Left renal pelvis (tissue), 4 donors: ENCODE results near the gene TBC1D28. TPM values are rescaled to one million over a fixed set of nuclear protein-coding genes. Genes with fewer than 3 reads are reported as not detected.
"Not testable (repeated sequence)": the region's sequence is repeated elsewhere in the genome, so short reads cannot be mapped to it uniquely, and the experiment has no call there.

ENCODE experiments used
- DNase-seq, 4 donors: peaks; one replicate each; pipeline ENCODE4 v3.0.0-alpha.2; 2013; ENCODE audit warnings: low read depth in 4 of 4, low spot score in 3 of 4
- polyA plus RNA-seq, 4 donors: library from polyadenylated mRNA; unstranded; fragments of 120-200 nt; gene quantifications; one replicate each; pipeline ENCODE4 v1.2.1, GENCODE V29; 2013; ENCODE audit not compliant: insufficient read length in 4 of 4

The TBC1D28 gene
- polyA plus RNA-seq = not detected

DNA sequence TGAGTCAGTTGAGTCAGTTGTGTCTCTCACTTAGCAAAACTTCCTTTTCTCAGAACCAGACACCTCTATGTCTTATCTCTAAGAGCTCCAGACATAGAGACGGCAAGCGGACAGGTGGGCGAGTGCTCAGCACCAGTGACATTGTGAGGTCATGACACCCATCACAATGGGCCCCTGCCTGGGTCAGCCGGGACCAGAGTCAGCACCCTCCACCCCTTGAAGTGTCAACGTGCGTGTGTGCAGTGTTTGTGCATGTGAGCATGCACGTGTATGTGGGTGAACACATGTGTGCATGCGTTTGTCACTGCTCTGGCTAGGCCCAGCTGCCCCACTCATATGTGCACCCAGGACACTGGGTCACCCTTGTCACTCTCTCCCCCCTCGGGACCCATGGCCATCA lies at the start of gene TBC1D28:
TBC1D28 (minus strand) TSS at position 101 of the 400 bp plus-strand sequence. CDS start 3,039 bp downstream, outside the sequence.
- not testable (repeated sequence) for DNase-seq

DNA sequence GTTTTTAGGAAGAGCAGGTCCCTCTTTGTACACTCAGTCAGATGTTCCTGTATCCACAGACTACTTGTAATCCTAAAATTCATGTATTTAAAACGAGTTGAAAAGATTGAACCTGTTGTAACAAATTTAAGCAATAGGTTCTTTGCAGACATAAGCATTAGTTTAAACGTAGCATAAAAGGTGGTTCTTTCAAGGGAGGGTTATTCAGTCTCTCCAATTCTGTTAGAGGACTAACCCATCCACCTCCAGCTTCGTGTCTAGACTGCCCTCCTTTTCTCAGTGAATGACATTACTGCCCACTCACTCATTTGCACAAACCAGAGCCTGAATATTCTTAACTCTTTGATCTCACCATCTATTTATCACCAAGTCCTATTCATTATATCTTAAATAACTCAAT lies 38.5 kb upstream of the TBC1D28 start:
- not testable (repeated sequence) for DNase-seq

DNA sequence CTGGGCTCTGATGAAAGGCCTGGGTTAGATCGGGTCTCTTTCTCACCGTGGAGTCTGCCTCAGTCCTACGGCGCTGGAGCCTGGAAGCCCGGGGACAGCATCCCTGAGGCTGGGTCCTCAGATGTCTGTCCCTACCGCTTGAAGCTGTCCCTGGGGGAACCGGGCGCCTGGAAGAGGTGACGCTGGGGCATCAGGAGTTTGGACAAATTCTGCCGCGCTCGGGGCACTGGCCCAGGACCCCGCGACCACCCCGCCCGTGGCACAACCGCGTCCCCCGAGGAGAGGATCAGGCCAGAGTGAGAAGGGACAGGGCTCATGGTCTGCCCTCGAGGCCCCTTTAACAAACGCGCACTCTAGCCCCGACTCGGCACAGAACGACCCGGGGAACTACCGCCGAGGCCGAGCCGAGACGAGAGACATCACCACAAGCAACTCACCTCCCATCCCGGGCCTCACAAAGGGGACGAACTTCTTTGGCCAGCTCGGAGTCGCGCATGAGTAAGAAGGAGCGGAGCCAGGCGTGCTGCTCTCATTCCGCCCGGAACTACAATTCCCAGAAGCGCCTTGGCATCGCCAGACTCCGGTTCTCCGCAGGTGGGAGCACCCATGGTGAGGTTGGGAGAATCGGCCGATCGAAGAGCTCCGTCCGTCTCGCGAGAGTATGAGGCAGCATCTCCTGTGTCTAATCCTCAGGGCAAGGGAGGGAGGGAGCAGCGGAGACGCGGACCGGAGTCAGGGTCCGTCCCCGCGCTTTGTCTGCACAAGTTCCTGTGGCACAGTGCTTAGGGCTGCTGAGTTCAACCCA lies 37.8 kb upstream of the TBC1D28 start, which contains the start of gene FOXO3B:
FOXO3B (minus strand) TSS at position 548 of the 805 bp plus-strand sequence. CDS start 663 bp downstream, outside the sequence.
- peak; percentile 62 to 90 (median 64) for DNase-seq

DNA sequence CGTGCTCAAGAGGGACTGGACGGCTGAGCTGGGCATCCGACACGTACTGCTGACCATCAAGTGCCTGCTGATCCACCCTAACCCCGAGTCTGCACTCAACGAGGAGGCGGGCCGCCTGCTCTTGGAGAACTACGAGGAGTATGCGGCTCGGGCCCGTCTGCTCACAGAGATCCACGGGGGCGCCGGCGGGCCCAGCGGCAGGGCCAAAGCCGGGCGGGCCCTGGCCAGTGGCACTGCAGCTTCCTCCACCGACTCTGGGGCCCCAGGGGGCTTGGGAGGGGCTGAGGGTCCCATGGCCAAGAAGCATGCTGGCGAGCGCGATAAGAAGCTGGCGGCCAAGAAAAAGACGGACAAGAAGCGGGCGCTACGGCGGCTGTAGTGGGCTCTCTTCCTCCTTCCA lies 33.2 kb upstream of the TBC1D28 start:
- DNase-seq = not testable (repeated sequence)

DNA sequence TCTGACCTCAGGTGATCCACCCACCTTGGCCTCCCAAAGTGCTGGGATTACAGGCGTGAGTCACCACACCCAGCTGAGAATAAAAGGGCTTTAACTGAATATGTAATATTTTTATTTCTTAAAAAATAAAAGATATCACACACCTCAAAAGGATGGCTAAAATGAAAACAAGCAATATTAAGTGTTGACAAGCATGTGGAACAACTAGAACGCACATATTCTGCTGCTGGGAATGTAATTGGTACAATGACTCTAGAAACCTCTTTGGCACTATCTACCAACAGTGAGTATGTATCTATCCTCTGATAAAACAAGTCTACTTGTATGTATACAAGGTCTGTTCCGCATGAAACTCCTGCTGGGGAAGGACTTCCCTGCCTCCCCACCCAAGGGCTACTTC lies 32.7 kb upstream of the TBC1D28 start:
- DNase-seq = not testable (repeated sequence)

DNA sequence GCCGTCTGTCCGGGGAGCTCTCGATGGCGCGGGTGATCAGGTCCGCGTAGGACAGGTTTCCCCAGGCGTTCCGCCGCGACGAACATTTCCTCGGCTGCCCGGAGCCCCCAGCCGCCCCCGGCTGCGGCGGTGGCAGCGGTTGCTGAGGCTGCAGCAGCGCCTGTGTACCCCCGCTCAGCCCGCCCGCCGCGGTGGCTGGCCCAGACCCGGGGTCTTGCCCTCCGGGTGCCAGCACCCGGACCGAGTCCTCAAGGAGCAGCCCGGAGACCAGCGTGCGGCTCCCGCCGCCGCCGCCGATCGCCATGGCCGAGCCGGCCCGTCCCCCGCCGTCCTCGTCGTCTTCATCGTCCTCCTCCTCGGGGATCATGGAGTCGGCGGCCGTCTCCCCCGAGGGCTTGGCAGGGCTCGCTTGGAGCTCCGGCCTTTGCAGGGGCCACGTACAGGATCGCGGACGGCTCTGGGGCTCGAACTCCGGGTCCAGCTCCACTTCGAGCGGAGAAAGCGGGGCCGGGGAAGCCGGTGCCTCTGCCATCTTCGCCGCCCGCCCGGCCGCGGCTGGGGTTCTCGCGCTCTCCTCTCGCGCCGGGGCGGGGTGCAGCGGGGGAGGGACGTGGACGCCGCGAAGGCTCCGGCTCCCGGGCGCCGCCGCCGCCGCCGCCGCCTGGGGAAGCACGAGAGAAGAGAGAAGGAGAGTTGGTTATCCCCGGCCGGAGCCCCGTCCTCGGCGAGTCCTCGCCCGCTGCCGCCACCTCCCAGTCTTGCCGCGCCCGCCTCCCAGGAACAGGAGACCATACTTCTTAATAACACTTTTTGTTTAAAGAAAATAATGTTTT lies 28.4 kb upstream of the TBC1D28 start:
- not testable (repeated sequence) for DNase-seq

DNA sequence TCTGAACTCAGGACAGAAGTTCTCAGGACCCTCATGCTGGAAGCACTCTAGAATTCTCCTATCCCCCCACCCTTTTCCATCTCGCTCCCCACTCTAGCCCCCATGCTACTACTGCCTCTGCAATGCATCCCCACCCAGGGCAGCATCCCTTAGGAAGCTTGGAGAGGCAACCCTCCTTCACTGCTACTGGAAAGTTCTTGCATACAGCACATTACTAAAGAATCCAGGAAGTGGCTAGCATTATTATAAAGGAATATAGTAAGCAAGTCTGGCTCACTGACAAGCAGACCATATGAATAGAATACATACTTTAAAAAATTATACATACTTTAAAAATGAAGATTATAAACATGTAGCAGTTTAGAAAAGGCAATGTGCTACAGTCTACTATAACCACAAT lies 24.4 kb upstream of the TBC1D28 start:
- not testable (repeated sequence) for DNase-seq

DNA sequence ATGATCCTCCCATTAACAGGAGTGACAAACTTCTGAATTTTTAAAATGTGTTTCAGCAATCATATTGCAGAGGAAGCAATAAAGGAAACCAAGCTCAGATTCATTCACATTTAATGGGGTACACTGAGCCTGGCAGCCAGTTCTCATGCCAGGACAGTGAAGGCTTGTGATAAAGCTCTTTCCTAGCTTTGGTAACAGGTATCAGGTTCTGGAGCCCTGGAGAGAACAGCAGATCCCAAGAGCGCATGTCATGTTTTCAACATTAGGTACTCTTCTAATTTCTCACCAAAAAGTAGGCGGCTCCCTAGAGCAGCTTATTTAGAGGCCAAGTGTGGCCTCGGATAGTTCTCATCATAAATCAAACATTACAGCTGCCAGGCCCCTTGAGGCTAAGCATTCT lies 23.3 kb upstream of the TBC1D28 start:
- DNase-seq = not testable (repeated sequence)

DNA sequence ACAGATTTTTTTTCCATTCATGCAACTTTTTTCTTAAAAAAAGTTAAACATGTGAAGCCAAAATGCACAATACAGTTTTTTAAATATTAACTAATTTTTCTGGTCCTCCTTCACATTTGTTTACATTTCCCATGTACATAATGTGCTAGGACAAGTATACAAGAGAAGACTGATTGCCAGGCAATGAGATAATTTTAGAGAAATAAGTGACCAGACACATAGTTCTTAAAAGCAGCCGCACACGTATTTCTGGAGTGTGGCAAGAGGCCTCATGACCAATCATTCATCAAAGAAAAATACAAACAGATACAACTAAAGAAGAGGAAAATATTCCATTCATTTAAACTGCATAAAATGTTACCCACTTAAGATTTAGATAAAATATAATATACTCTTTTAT lies 22.1 kb upstream of the TBC1D28 start:
- DNase-seq = not testable (repeated sequence)

DNA sequence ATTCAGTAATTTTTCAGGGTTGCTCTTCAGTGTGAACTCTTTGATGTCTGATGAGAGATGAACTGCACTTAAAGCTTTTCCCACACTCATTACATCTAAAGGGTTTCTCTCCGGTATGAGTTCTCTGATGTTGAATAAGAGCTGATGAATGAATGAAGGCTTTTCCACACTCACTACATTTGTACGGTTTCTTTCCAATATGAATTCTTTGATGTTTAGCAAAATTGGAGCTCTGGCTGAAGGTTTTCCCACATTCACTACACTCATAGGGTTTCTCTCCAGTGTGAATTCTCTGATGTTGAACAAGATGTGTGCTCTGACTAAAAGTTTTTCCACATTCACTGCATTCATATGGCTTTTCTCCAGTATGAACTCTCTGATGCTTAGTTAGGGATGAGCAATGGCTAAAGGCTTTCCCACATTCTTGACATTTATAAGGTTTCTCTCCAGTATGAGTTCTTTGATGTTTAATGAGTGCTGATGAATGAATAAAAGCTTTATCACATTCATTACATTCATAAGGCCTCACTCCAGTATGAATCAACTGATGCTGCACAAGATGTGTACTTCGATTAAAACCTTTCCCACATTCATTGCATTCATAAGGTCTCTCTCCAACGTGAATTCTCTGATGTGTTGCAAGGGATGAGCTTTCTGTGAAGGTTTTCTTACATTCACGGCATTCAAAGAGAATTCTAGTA lies 17.9 kb upstream of the TBC1D28 start:
- DNase-seq = not testable (repeated sequence)

DNA sequence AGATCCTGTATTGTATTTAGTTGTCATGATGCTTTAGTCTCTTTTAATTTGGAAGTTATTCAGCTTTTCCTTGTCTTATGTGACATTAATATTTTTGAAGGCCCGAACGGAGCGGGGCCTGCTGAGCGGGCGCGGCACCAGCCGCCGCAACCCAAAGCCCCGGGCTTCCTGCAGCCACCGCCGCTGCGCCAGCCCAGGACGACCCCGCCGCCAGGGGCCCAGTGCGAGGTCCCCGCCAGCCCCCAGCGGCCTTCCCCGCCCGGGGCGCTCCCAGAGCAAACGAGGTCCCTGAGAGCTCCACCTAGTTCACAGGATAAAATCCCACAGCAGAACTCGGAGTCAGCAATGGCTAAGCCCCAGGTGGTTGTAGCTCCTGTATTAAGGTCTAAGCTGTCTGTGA lies 5.9 kb upstream of the TBC1D28 start:
- DNase-seq = not testable (repeated sequence)

DNA sequence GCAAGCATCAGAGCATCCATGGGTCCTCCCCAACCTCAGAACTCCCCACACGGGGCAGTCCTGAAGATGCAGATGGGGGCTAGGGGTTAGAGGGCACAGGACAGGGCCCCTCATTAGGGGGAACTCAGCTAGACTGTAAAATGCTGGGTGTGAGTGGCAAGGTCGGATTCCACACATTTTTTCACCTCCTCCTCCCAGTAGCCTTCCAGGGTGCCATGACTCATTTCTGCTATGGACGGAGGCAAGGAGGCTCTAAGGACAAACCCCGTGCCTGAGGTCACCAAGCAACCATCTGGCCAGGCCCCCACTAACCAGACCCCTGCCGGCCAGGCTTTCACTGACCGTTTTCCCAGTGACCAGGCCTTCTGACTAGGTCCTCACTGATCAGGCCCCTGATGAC lies 1.1 kb downstream of the TBC1D28 start:
- DNase-seq = not testable (repeated sequence)

DNA sequence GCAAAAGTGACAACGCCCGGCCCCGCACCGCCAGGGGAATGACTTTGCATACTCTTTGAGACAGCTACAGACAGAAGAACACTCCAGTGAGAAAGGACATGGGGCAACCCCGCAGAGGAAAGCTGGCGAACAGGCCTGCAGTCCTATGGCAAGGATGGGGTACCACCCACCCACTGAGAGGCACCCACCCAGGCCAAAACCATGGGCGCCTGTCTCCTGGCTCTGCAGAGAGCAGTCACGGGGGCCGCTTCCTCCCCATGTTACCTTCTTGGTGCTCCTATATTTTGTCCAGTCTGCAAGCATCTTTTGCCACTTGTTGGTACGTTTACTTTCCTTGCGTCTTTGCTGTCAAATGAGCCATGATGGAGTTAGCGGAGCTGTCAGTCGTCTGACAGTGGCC lies 5.8 kb downstream of the TBC1D28 start:
- DNase-seq = not testable (repeated sequence)

DNA sequence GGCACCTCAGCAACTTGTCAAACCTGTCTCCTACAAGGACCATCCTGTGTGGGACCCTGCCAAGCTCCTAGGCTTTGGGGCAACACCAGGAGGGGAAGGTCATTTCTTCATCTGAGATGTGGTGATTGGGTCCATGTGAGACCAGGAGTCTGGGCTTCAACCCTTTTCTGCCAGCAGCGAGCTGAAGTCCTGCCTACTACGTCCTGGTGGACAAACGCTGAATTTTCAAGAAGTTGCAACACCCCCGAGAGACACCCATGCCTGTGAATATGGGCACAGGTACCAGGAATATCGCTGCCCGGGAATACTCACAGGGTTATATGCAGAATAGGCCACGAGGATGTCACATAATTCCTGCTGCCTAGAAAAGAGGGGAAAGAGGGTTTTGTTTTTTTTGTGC lies 8.0 kb downstream of the TBC1D28 start:
- not testable (repeated sequence) for DNase-seq

DNA sequence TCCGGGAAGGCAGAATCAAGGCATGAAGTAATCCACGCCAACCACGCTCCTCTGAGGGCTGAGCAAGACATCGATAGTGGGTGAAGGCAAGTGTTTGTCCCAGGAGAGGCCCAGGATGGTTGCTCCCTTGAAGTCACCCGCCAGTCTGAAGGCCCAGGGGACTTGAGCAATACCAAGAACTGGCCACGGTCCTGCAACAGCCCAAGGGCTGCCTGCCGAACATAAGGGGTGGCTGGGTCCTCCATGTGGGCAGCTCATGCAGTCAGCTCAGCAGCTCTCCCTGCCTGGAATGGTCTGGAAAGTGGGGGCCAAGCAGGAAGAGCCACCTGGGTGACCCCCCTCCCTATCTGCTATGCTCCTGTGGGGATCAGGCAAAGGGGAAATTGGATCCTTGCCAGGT lies 8.4 kb downstream of the TBC1D28 start:
- not testable (repeated sequence) for DNase-seq

DNA sequence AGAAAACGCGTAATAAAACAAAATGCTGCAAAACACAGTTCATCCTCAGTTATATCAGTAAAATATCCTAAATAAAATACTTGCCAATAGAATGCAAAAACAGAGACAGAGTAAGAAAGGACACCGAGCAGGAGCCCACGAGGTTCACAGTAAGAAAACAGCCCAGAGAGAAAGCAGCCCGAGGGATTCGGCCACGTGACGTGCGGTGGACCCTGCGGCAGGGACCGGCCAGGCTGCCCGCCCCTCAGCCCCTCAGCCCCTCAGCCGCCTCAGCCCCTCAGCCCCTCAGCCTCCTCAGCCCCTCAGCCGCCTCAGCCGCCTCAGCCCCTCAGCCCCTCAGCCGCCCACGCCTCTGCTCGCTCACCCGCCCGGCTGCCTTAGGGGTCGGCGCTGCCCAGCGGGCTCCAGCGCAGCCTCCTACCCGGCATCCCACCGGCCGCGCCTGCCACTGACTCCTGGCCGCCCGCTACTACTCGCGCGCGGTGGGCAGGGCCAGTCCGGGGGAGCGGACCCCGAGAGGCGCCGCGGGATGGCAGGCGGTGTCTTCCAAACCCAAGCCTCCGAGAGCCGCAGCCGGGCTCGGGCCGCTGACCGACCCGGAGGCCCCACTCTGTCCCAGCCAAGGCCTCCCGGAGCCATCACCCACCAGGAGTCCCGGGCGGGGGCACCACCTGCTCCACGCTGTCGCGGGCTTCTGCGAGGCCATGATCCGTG lies 9.5 kb downstream of the TBC1D28 start:
- not testable (repeated sequence) for DNase-seq

DNA sequence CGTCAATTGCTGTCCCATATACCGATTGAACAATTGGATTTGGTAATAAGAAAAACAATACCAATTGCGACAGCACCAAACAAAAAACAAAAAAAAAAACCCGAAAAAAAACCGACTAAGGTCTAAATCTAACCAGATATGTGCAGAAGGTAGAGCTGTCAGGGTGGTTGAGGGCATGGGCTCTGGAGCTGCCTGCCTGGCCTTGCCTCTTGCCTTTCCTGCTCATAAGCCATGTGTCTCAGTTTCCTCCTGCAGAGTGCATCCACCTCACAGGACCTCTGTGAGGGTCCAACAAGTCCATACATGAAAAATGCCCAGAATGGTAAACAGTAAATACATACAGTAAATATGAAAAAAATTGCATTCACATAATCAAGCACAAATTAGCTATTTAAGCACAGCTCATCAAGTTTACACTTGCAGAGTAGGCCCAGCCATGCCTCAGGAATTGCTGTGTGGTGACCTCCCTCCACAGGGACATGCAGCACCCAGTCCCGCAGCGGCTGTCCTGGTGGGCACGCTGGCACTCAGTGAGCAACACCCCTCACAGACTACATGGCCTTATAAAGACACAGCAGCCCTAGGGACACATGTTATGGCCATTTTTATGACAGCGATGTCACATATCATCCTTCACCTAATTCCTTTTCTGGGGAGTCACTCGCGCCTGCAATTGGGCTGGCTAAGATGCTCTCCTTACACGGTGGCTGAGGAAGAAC lies 17.9 kb downstream of the TBC1D28 start:
- DNase-seq = no peak

DNA sequence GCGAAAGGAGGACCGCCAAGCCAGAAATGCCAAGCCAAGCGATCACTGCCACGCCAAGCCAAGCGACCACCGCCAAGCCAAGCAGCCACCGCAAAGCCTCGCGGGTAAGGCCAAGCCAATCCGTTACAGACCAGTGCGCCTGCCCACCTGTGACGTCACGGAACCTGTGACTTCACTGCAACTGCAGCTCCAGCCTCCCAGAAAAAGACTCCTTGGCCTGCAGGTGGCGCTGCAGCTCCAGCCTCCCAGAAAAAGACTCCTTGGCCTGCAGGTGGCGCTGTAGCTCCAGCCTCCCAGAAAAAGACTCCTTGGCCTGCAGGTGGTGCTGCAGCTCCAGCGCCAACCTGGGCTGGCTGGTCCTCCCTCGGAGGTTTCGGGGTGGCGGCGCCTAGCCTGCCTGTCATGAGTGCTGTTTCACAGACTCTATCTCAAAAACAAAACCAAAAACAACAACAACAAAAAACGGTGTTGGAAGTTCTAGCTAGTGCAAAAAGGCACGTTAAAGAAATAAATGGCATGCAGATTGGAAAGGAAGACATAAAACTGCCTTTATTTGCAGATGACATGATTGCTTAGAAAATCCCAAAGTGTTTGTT lies 18.6 kb downstream of the TBC1D28 start:
- peak; percentile 33 to 78 (median 58) for DNase-seq
